Measurements from ENCODE around the gene SEC11C.
"Not testable (repeated sequence)": the region's sequence is repeated elsewhere in the genome, so short reads cannot be mapped to it uniquely, and the experiment has no call there.

DNA sequence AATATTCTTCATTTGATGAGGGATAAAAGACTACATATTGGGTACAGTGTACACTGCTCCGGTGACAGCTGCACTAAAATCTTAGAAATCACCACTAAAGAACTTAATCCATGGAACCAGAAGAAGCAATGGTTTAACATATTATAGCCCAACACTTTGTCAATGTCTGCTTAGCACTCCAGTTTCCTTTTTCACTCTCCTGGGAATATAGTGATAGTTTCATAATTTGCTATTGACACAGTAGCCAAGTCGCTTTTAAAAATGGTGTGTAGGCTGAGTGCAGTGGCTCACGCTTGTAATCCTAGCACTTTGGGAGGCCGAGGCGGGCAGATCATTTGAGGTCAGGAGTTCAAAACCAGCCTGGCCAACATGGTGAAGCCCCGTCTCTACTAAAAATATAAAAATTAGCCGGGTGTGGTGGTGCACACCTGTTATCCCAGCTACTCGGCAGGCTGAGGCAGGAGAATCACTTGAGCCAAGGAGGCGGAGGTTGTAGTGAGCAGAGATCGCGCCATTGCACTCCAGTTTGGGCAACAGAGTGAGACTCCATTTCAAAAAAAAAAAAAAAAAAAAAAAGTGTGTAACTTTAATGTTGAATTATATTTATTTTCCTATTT is 3.2 kb downstream of the SEC11C start:
- TF ChIP-seq, protein P1, sequence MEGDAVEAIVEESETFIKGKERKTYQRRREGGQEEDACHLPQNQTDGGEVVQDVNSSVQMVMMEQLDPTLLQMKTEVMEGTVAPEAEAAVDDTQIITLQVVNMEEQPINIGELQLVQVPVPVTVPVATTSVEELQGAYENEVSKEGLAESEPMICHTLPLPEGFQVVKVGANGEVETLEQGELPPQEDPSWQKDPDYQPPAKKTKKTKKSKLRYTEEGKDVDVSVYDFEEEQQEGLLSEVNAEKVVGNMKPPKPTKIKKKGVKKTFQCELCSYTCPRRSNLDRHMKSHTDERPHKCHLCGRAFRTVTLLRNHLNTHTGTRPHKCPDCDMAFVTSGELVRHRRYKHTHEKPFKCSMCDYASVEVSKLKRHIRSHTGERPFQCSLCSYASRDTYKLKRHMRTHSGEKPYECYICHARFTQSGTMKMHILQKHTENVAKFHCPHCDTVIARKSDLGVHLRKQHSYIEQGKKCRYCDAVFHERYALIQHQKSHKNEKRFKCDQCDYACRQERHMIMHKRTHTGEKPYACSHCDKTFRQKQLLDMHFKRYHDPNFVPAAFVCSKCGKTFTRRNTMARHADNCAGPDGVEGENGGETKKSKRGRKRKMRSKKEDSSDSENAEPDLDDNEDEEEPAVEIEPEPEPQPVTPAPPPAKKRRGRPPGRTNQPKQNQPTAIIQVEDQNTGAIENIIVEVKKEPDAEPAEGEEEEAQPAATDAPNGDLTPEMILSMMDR (IDR thresholded peaks at IDR 0.05), result not testable (repeated sequence)
- not testable (repeated sequence) for TF ChIP-seq POLR2A (IDR thresholded peaks at IDR 0.05)
